DMS153 treated with DMSO at 0.1 percent for 48 hours (cell line): ENCODE results near the gene ARL6.
"Not testable (repeated sequence)": the region's sequence is repeated elsewhere in the genome, so short reads cannot be mapped to it uniquely, and the experiment has no call there.

ENCODE experiments used
- DNase-seq: peaks from one replicate; lab custom pipeline; 2025; ENCODE audit not compliant: unreplicated experiment; lab: John Stamatoyannopoulos, UW

ARL6 gene

DNA sequence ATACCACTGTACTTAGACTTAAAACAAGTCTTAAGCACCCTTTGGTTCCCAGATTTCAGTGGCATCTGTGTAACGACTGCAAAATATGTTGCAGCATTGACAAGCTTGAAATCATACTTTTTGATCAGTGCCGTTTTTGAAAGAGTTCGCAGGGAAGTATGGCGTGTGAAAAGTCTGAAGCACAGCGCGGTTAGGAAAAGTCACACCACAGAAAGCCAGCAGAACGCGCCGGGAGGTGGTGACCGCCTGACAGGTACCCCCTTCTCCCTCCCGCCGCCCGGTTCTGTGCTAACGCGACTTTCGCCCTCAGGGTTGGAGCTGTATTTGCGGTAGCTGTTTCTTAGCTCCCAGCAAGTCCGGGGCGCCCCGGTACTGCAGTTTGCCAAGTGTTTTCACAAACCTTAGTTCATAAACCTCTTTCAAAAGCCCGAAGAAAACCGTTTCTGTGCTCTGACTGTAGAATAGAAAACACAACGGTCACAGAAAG lies 56.8 kb downstream of the ARL6 start:
- no peak for DNase-seq

DNA sequence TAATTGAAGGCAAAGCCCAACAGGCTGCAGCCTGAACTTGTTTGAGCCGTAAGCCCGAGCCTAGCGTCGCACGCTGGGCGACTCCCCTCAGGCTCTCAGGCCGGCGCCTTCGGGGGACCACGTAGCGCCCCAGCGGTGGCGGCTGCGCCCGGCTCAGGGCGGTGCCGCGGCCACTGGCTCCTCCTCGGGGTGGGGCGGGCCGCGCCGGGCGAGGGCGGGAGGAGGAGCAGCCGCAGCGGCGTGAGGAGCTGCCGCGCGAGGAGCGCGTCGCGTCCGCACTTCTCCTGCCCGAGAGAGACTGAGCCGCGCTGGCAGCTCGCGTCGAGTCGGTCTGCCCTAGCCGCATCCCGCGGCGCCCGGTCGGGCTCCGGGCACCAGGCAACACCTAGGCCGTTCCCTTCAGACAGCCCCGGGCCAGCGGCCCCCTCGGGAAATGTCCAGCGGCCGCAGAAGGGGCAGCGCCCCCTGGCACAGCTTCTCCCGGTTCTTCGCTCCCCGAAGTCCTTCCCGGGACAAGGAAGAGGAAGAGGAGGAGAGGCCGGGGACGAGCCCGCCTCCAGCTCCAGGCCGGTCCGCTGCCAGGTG lies 57.3 kb downstream of the ARL6 start, which contains the start of gene CRYBG3:
Gene CRYBG3 (plus strand): TSS at position 238 of the 585 bp plus-strand sequence. CDS start 196 bp downstream, at position 434.
- peak; percentile 41 for DNase-seq

GRCh38 chr3:97822359-97822775 lies 57.8 kb downstream of the ARL6 start:
- no peak for DNase-seq

GRCh38 chr3:97823046-97824004 lies 58.8 kb downstream of the ARL6 start:
- no peak for DNase-seq

GRCh38 chr3:97825101-97825500 lies 60.5 kb downstream of the ARL6 start:
- no peak for DNase-seq

DNA sequence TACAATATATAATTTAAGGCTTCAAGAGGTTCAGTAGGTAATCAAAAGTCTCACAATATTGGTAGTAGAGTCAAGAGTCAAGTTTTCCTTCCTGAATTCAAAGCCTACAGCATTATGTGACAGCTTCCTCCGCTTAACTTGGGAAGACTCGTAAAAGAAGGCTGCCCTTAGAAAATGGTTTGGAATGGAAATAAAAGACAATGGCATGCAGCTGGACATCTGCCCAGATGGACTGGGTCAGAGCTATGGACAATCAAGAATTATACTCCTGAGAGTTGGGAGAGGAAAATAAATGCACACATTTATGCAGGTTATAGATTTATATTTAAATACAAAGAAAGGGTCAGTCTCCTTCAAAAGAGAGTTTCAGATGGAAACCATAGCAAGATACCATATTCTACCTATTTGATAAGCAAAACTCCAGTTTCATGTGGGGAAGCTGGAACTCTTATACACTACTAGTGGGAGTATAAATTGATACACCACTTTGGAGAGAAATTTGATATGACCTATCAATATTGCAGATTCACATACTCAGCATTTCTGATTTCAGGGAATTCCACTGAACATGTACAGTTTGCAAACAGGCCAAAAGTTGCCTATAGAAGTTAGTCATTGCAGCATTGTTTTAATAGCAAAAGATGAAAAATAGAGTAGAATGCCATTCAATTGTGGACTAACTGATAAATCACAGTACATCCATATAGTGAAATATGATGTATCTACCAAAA lies 63.3 kb downstream of the ARL6 start:
- DNase-seq: no peak

- DNase-seq: no peak
Observed at GRCh38 chr3:97829198-97829597, 64.6 kb downstream of the ARL6 start.

GRCh38 chr3:97830638-97831037 lies 66.1 kb downstream of the ARL6 start:
- no peak for DNase-seq

- DNase-seq: no peak
Observed at GRCh38 chr3:97831140-97831539, 66.6 kb downstream of the ARL6 start.

- DNase-seq: not testable (repeated sequence)
Observed at GRCh38 chr3:97833184-97833583, 68.6 kb downstream of the ARL6 start.

DNA sequence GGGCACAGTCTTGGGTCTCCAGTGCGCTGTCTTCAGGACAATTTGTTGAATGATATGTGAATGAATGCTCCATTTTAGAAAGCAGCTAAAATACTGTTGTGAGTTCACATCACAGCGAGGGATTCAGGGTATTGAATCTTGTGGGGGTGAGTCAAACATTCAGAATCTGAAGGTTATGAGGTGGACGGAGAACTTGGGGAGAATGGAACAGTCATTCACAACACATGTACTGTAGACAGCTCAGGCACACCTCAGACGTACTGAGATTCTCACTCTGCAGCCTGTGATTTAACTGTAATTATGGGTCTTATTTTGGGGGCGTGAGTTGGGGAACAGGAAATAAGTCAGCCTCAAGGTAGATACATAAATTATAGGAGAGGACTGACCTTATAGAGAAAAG lies 71.2 kb downstream of the ARL6 start:
- no peak for DNase-seq

- no peak for DNase-seq
Observed at GRCh38 chr3:97838393-97838792, 73.8 kb downstream of the ARL6 start.

DNA sequence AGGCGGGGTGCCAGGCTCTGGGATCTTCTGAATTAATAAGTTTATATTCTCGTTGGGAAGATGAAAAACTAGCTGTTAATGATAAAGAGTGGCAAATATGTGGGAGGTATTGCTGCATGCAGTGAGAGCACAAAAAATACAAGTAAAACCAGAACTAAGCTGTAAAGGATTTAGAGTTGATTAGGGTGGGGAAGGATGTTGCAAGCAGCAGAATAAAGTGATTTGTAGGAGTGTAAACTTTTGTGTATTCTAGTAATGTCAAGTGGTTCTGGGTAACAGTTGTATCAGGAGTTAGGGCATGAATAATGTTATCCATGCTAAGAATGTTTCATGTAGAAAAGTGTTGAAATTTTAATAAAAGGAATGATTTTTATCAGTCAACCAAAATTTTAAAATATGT lies 75.4 kb downstream of the ARL6 start:
- DNase-seq: no peak

GRCh38 chr3:97841304-97841703 lies 76.7 kb downstream of the ARL6 start:
- no peak for DNase-seq

- no peak for DNase-seq
Observed at GRCh38 chr3:97841956-97842355, 77.4 kb downstream of the ARL6 start.

GRCh38 chr3:97848779-97849178 lies 84.2 kb downstream of the ARL6 start:
- no peak for DNase-seq
